ENCODE measurements around the gene SREK1. TPM values are rescaled to one million over a fixed set of nuclear protein-coding genes. Genes with fewer than 3 reads are reported as not detected.
A peak's percentile ranks its signal among the peaks of the same experiment; 100 is the strongest.

The SREK1 gene
- total RNA-seq (100 to 1,000 TPM in 1 of 2 donors, 10 to 100 TPM in 1; 51.6 to 337 TPM), polyA plus RNA-seq (10 to 100 TPM; 17.7 to 50.6 TPM)
- long read RNA-seq, donor 1, full-length matches to known transcripts, result 22 of 48 reads
- long read RNA-seq, donor 1, partial matches to known transcripts, result 26 of 48 reads
- long read RNA-seq, donor 1, other reads (novel, unspliced or antisense), result 0 of 48 reads
- long read RNA-seq, donor 2, transcript SREK1-207 (2 exons, 559 nt), result major isoform, 6 of 9 reads
- long read RNA-seq, donor 2, partial matches to known transcripts, result 0 of 9 reads
- long read RNA-seq, donor 2, other reads (novel, unspliced or antisense), result 0 of 9 reads
- long read RNA-seq, donor 3, full-length matches to known transcripts, result 20 of 35 reads
- long read RNA-seq, donor 3, partial matches to known transcripts, result 15 of 35 reads
- long read RNA-seq, donor 3, other reads (novel, unspliced or antisense), result 0 of 35 reads
- long read RNA-seq, donor 4, transcript SREK1-207 (2 exons, 559 nt), result major isoform, 5 of 20 reads
- long read RNA-seq, donor 4, partial matches to known transcripts, result 9 of 20 reads
- long read RNA-seq, donor 4, other reads (novel, unspliced or antisense), result 0 of 20 reads
- long read RNA-seq, donor 5, full-length matches to known transcripts, result 35 of 54 reads
- long read RNA-seq, donor 5, partial matches to known transcripts, result 19 of 54 reads
- long read RNA-seq, donor 5, other reads (novel, unspliced or antisense), result 0 of 54 reads

DNA sequence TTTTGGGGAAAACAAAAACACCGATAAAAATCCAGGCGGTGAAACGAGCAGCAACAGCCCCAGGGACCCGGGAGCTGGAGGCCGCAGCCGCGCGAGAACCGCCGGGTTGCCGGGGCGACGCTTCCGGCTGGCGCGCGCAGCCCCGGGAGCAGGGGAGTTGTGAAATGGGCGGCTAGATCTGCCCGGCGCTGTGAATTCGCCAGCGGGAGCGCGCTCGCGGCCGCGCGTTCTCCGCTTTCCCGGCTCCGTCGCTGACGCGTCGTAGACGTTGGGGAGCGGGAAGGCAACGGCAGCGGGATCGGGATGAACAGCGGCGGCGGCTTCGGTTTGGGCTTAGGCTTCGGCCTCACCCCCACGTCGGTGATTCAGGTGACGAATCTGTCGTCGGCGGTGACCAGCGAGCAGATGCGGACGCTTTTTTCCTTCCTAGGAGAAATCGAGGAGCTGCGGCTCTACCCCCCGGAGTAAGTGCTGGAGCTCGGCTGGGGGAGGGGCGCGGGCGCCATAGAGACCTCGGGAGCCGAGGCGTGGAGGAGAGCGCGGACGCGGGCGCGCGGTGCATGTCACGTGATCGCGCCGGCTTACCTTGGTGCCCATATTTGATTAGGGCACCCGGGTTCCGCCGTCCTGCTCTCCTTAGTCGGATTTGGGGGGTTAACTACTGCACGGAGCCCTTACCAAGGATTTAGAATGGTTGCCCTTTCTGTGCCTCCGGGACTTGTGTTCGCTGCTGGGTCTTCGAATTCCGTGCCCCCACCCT lies at the start of gene SREK1:
TSS of gene SREK1 (plus strand) at position 227 of the 760 bp plus-strand sequence. CDS start at position 304, 77 bp downstream.
- peaks cover 0 to 32% (median 4%) of the 10 kb centered on the region in 5 donors for H3K4me1 ChIP-seq (ENCODE audit: control insufficient read depth in 5 of 5, insufficient read depth in 5 of 5, low read length in 5 of 5)
- peak within 1 kb of the TSS; percentile 74 to 96 for H3K9ac ChIP-seq (ENCODE audit: insufficient read depth in 1 of 2, low read length in 2 of 2)
- TF ChIP-seq, protein P1, sequence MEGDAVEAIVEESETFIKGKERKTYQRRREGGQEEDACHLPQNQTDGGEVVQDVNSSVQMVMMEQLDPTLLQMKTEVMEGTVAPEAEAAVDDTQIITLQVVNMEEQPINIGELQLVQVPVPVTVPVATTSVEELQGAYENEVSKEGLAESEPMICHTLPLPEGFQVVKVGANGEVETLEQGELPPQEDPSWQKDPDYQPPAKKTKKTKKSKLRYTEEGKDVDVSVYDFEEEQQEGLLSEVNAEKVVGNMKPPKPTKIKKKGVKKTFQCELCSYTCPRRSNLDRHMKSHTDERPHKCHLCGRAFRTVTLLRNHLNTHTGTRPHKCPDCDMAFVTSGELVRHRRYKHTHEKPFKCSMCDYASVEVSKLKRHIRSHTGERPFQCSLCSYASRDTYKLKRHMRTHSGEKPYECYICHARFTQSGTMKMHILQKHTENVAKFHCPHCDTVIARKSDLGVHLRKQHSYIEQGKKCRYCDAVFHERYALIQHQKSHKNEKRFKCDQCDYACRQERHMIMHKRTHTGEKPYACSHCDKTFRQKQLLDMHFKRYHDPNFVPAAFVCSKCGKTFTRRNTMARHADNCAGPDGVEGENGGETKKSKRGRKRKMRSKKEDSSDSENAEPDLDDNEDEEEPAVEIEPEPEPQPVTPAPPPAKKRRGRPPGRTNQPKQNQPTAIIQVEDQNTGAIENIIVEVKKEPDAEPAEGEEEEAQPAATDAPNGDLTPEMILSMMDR (IDR thresholded peaks at IDR 0.05; ENCODE audit: control extremely low read depth, extremely low read depth), result no peak
- DNase-seq (peak; percentile 96 to 98 (median 97)), ATAC-seq (ENCODE audit: insufficient read depth, low FRiP score) (peak; percentile 93)
- H3K9me3 ChIP-seq (ENCODE audit: control insufficient read depth in 4 of 4, insufficient read depth in 3 of 4, low read length in 3 of 4), result no peaks in the 10 kb centered on the region
- no peaks in the 10 kb centered on the region for H3K27me3 ChIP-seq (ENCODE audit: control insufficient read depth in 3 of 3, insufficient read depth in 3 of 3, low read length in 2 of 3)
- peak within 1 kb of the TSS; percentile 94 for H3K4me3 ChIP-seq
- peaks cover 0 to 9% (median 0%) of the 10 kb centered on the region in 4 donors for H3K36me3 ChIP-seq (ENCODE audit: control insufficient read depth in 4 of 4, insufficient read depth in 4 of 4, low read length in 4 of 4)
- 0% methylated on average over 82 to 86 of the region's 86 CpGs for WGBS, 2 donors
- peak within 1 kb of the TSS; percentile 99 to 100 for H3K27ac ChIP-seq (ENCODE audit: low read depth in 1 of 2, low read length in 1 of 2)

DNA sequence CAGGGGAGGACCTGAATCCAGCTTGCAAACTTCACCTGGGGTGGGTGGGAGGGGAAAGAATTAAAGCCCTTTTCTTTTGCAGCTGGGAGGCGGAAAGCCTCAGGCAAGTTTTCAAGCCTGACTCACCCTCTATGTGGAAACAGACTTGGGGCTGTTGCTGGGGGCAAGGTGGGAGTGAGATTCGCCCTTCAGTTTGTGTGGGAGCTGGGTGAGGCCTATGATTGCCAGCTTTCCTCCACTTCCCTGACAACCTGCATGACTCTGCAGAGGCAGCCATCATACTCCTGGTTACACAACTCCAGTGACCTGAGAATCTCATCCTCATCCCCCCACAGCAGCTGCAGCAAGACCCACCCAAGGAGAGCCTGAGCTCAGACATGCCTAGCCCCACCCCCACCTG lies 43.2 kb upstream of the SREK1 start:
- ATAC-seq (ENCODE audit: insufficient read depth, low FRiP score) (no peak), DNase-seq (no peak)
- H3K27me3 ChIP-seq (ENCODE audit: control insufficient read depth in 3 of 3, insufficient read depth in 3 of 3, low read length in 2 of 3), result no peaks in the 10 kb centered on the region
- no peak overlapping the region for H3K27ac ChIP-seq (ENCODE audit: low read depth in 1 of 2, low read length in 1 of 2)
- H3K4me1 ChIP-seq (ENCODE audit: control insufficient read depth in 5 of 5, insufficient read depth in 5 of 5, low read length in 5 of 5), result no peaks in the 10 kb centered on the region
- H3K4me3 ChIP-seq, result no peak overlapping the region
- no peaks in the 10 kb centered on the region for H3K36me3 ChIP-seq (ENCODE audit: control insufficient read depth in 4 of 4, insufficient read depth in 4 of 4, low read length in 4 of 4)
- no peak overlapping the region for H3K9ac ChIP-seq (ENCODE audit: insufficient read depth in 1 of 2, low read length in 2 of 2)
- TF ChIP-seq, protein P1 (IDR thresholded peaks at IDR 0.05; ENCODE audit: control extremely low read depth, extremely low read depth), result no peak
- peaks cover 0 to 13% (median 6%) of the 10 kb centered on the region in 4 donors for H3K9me3 ChIP-seq (ENCODE audit: control insufficient read depth in 4 of 4, insufficient read depth in 3 of 4, low read length in 3 of 4)
- 94 to 100% methylated on average over 2 of the region's 2 CpGs for WGBS, 2 donors

- Histone ChIP-seq H3K9ac (ENCODE audit: insufficient read depth in 1 of 2, low read length in 2 of 2) (no peak overlapping the region), H3K9me3 (ENCODE audit: control insufficient read depth in 4 of 4, insufficient read depth in 3 of 4, low read length in 3 of 4) (peaks cover 0 to 2% (median 0%) of the 10 kb centered on the region in 4 donors), H3K36me3 (ENCODE audit: control insufficient read depth in 4 of 4, insufficient read depth in 4 of 4, low read length in 4 of 4) (no peaks in the 10 kb centered on the region), H3K27me3 (ENCODE audit: control insufficient read depth in 3 of 3, insufficient read depth in 3 of 3, low read length in 2 of 3) (no peaks in the 10 kb centered on the region), H3K27ac (ENCODE audit: low read depth in 1 of 2, low read length in 1 of 2) (no peak overlapping the region), H3K4me3 (no peak overlapping the region), H3K4me1 (ENCODE audit: control insufficient read depth in 5 of 5, insufficient read depth in 5 of 5, low read length in 5 of 5) (no peaks in the 10 kb centered on the region)
- TF ChIP-seq, protein P1 (IDR thresholded peaks at IDR 0.05; ENCODE audit: control extremely low read depth, extremely low read depth), result no peak
- 90 to 93% methylated on average over 2 of the region's 2 CpGs for WGBS, 2 donors
- DNase-seq (no peak), ATAC-seq (ENCODE audit: insufficient read depth, low FRiP score) (no peak)
Observed at GRCh38 chr5:66113160-66113559, 30.9 kb upstream of the SREK1 start.
